SK-N-SH (cell line): ENCODE measurements around the gene WDHD1. TPM values are rescaled to one million over a fixed set of nuclear protein-coding genes. Genes with fewer than 3 reads are reported as not detected.

Experiments
- CTCF ChIA-PET: fragments of 300-600, 350-600 bp; formaldehyde crosslinking; extraction: SDS; loops from one replicate; lab custom pipeline; 2021; lab: Yijun Ruan, JAX
- POLR2A ChIA-PET: fragments of 350-600 bp; sonication (Branson Sonifier 250); formaldehyde crosslinking; extraction: SDS; loops from one replicate; lab custom pipeline; 2020; ENCODE audit warnings: antibody characterized with exemption, inconsistent platforms; lab: Yijun Ruan, JAX
- DNase-seq: peaks from one replicate; pipeline ENCODE4 v3.0.0; 2012
- H2AFZ ChIP-seq: fragments of 200-600 bp; sonication (generic); 2 replicates; pipeline ENCODE4 v1.8.1; 2016; ENCODE audit warnings: antibody characterized with exemption, mild to moderate bottlenecking, low read depth
- H3F3A ChIP-seq: fragments of 200-600 bp; sonication (generic); replicated peaks from 2 replicates; pipeline ENCODE3; 2016; ENCODE audit warnings: antibody characterized with exemption, mild to moderate bottlenecking; ENCODE audit not compliant: insufficient read depth
- H3K27ac ChIP-seq, 2 experiments: fragments of 200-500 bp in 1 of 2; fragments of 200-600 bp in 1 of 2; sonication (Bioruptor generic) in 1 of 2; sonication (generic), shearing (Covaris generic) in 1 of 2; 2 replicates each; pipeline versions ENCODE4 v1.5.1 to v1.6.1; 2014 to 2016; ENCODE audit warnings: low read depth in 2 of 2, inconsistent platforms in 1 of 2, low read length in 1 of 2, mild to moderate bottlenecking in 1 of 2, mixed read lengths in 1 of 2
- H3K27me3 ChIP-seq: fragments of 200-600 bp; sonication (generic), shearing (Covaris generic); 2 replicates; pipeline ENCODE4 v1.6.1; 2016; ENCODE audit warnings: mixed run types; ENCODE audit not compliant: insufficient read depth
- H3K36me3 ChIP-seq, 2 experiments: fragments of 200-500 bp in 1 of 2; fragments of 200-600 bp in 1 of 2; sonication (Bioruptor generic) in 1 of 2; sonication (generic) in 1 of 2; replicated peaks in 1 of 2; 2 replicates each; pipeline versions ENCODE3 to v1.5.1; 2014 to 2016; ENCODE audit warnings: low read length in 1 of 2, mild to moderate bottlenecking in 1 of 2; ENCODE audit not compliant: insufficient read depth in 2 of 2, control insufficient read depth in 1 of 2
- H3K4me1 ChIP-seq, 2 experiments: fragments of 200-500 bp in 1 of 2; fragments of 200-600 bp in 1 of 2; sonication (Bioruptor generic) in 1 of 2; sonication (generic), shearing (Covaris generic) in 1 of 2; 2 replicates each; pipeline versions ENCODE4 v1.5.1 to v1.6.1; 2014 to 2016; ENCODE audit warnings: low read depth in 1 of 2, low read length in 1 of 2, mixed run types in 1 of 2; ENCODE audit not compliant: insufficient read depth in 2 of 2, control insufficient read depth in 1 of 2
- H3K4me2 ChIP-seq: fragments of 200-600 bp; sonication (generic), shearing (Covaris generic); 2 replicates; pipeline ENCODE4 v1.6.1; 2017; ENCODE audit warnings: mixed run types
- H3K4me3 ChIP-seq, 2 experiments: fragments of 200-500 bp in 1 of 2; fragments of 200-600 bp in 1 of 2; sonication (Bioruptor generic) in 1 of 2; sonication (generic), shearing (Covaris generic) in 1 of 2; 2 replicates each; pipeline versions ENCODE4 v1.5.1 to v1.8.1; 2014 to 2016; ENCODE audit warnings: low read depth in 2 of 2, inconsistent platforms in 1 of 2, low read length in 1 of 2, mild to moderate bottlenecking in 1 of 2, mixed read lengths in 1 of 2, moderate library complexity in 1 of 2
- H3K79me2 ChIP-seq: fragments of 200-600 bp; sonication (generic); 2 replicates; pipeline ENCODE4 v1.8.1; 2017; ENCODE audit warnings: mild to moderate bottlenecking; ENCODE audit not compliant: insufficient read depth
- H3K9ac ChIP-seq: fragments of 200-600 bp; sonication (generic); 2 replicates; pipeline ENCODE4 v1.6.1; 2017; ENCODE audit warnings: mixed run types
- H3K9me2 ChIP-seq: fragments of 200-600 bp; sonication (generic); 2 replicates; pipeline ENCODE4 v1.6.1; 2017; ENCODE audit warnings: mixed run types
- H3K9me3 ChIP-seq: fragments of 200-600 bp; sonication (generic); 2 replicates; pipeline ENCODE4 v1.6.1; 2017; ENCODE audit warnings: mixed run types, mild to moderate bottlenecking, moderate library complexity
- H4K20me1 ChIP-seq: fragments of 200-600 bp; sonication (generic); 2 replicates; pipeline ENCODE4 v1.6.1; 2017; ENCODE audit warnings: mild to moderate bottlenecking, mixed run types; ENCODE audit not compliant: insufficient read depth
- CTCF ChIP-seq: fragments of 200-600 bp; sonication (generic); IDR thresholded peaks from 2 replicates; pipeline ENCODE4 v1.6.1; 2017; ENCODE audit warnings: antibody characterized with exemption, mild to moderate bottlenecking, moderate library complexity
- GABPA ChIP-seq: IDR thresholded peaks from 2 replicates; pipeline ENCODE4 v1.4.0; 2012; ENCODE audit warnings: low read depth, mild to moderate bottlenecking
- JUND ChIP-seq: IDR thresholded peaks from 2 replicates; pipeline ENCODE4 v1.4.0; 2012
- POLR2AphosphoS5 ChIP-seq: IDR thresholded peaks from 2 replicates; pipeline ENCODE4 v1.6.1; 2012; ENCODE audit warnings: low read depth, low read length
- TAF1 ChIP-seq: IDR thresholded peaks from 2 replicates; pipeline ENCODE4 v1.6.1; 2012; ENCODE audit warnings: low read depth, mild to moderate bottlenecking, low read length, moderate library complexity, borderline replicate concordance
- WGBS: methylation state at CpG from one replicate; pipeline ENCODE4 v1.1.6; 2017; ENCODE audit warnings: low lambda C conversion rate; 5-methylcytosine and 5-hydroxymethylcytosine counted together
- polyA plus RNA-seq, 3 experiments: library from polyadenylated mRNA; depleted of rRNA; stranded (reverse); fragments of >200 nt; gene quantifications; 2 replicates each; pipeline ENCODE4 v1.2.3, GENCODE V29; 2012

The WDHD1 gene
- polyA plus RNA-seq, 1 of the 3 experiments (the other 2 are of a cell fraction): 2.9 TPM

GRCh38 chr14:54975856-54976255 lies 51.0 kb downstream of the WDHD1 start:
- Histone ChIP-seq H4K20me1 (no peaks in the 10 kb centered on the region), H3K27me3 (no peaks in the 10 kb centered on the region), H3K4me3 (no peak overlapping the region), H3K9ac (no peak overlapping the region), H3K4me2 (peak overlapping the region; percentile 64), H3K27ac (peak overlapping the region in 1 of 2 experiments; percentile 60; a peak in 2 of 4 replicates), H2AFZ (peak overlapping the region; percentile 43; the same call in 1 of the 2 replicates), H3K36me3 (peaks cover 0 to 24% of the 10 kb centered on the region in 2 experiments), H3K9me2 (no peaks in the 10 kb centered on the region), H3K4me1 (peaks cover 0 to 13% of the 10 kb centered on the region in 2 experiments; a peak in 2 of 4 replicates), H3K79me2 (no peaks in the 10 kb centered on the region), H3K9me3 (no peaks in the 10 kb centered on the region), H3F3A (peaks cover 18% of the 10 kb centered on the region)
- WGBS: 90% methylated on average over 3 of the region's 3 CpGs
- TF ChIP-seq TAF1: no peak
- TF ChIP-seq JUND: no peak
- ChIA-PET POLR2A (no interaction called here), CTCF (interaction anchor here (1.3 to 1.8 kb wide), 2 partner anchors 75 to 202 kb away, joined by 3 to 4 read pairs; no protein-coding TSS in a partner anchor)
- no peak for DNase-seq

DNA sequence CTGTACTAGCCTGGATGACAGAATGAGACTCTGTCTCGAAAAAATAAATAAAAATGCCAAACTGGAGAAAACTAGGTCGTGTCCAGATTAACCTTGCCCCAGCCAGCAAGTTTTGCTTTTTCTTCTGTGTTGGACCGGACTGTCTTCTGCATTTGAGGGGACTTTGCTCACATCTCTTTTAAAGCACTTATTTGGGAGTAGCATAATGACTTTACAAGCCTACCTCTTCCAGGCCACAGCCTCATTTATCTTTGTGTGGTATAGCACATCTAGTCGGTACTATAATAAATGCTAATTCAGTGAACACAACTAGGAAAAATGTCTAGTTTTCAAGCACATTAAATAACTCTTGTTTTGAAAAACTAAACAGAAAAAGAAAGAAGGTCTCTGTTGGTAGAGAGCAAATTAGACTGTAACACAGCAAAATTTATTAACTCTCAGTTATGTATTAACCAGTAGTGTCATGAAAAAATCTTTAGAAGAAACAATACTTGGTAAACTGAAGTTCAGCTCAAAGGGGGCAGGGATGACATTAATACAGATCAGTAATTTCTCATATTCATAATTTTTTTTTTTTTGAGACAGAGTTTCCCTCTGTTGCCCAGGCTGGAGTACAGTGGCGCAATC lies 52.0 kb downstream of the WDHD1 start:
- Histone ChIP-seq H3K4me3 (no peak overlapping the region), H3K9me2 (no peaks in the 10 kb centered on the region), H3K36me3 (peaks cover 0 to 24% of the 10 kb centered on the region in 2 experiments), H3K4me2 (no peak overlapping the region), H3F3A (peaks cover 18% of the 10 kb centered on the region), H3K79me2 (no peaks in the 10 kb centered on the region), H3K9me3 (no peaks in the 10 kb centered on the region), H3K27me3 (no peaks in the 10 kb centered on the region), H4K20me1 (no peaks in the 10 kb centered on the region), H3K4me1 (peaks cover 0 to 13% of the 10 kb centered on the region in 2 experiments; a peak in 2 of 4 replicates), H2AFZ (no peak overlapping the region), H3K9ac (no peak overlapping the region), H3K27ac (no peak overlapping the region)
- no peak for DNase-seq
- 80% methylated on average over 5 of the region's 5 CpGs for WGBS
- ChIA-PET POLR2A (no interaction called here), CTCF (interaction anchor here (1.3 to 1.8 kb wide), 2 partner anchors 76 to 201 kb away, joined by 3 to 4 read pairs; no protein-coding TSS in a partner anchor)
- TF ChIP-seq JUND: no peak
- TF ChIP-seq, all 33 proteins: peak for 0

- Histone ChIP-seq H3K9me3 (no peaks in the 10 kb centered on the region), H3K9me2 (no peaks in the 10 kb centered on the region), H3K4me1 (no peaks in the 10 kb centered on the region), H3K4me2 (no peak overlapping the region), H3K79me2 (no peaks in the 10 kb centered on the region), H2AFZ (no peak overlapping the region), H3K9ac (no peak overlapping the region), H3K27me3 (no peaks in the 10 kb centered on the region), H4K20me1 (no peaks in the 10 kb centered on the region), H3K4me3 (no peak overlapping the region), H3K36me3 (peaks cover 0 to 17% of the 10 kb centered on the region in 2 experiments), H3F3A (no peaks in the 10 kb centered on the region), H3K27ac (no peak overlapping the region)
- TF ChIP-seq POLR2AphosphoS5 (no peak), TAF1 (no peak), GABPA (no peak), CTCF (no peak)
- no peak for DNase-seq
- CTCF ChIA-PET: interaction anchor here (2.0 kb wide), 1 partner anchor 14 kb away, joined by 8 read pairs; no protein-coding TSS in a partner anchor
- POLR2A ChIA-PET: no interaction called here
- 94% methylated on average over 4 of the region's 4 CpGs for WGBS
Observed at GRCh38 chr14:54967496-54967895, 59.4 kb downstream of the WDHD1 start.
